GM19395 (cell line): ENCODE data around the gene IL23R.
A peak's percentile ranks its signal among the peaks of the same experiment; 100 is the strongest.

ENCODE experiments used
- ATAC-seq: cut with Tn5 transposase; IDR thresholded peaks from one replicate; pipeline ENCODE4 v1.9.1; 2021; ENCODE audit warnings: mild to moderate bottlenecking, moderate library complexity; ENCODE audit not compliant: unreplicated experiment

Gene IL23R

DNA sequence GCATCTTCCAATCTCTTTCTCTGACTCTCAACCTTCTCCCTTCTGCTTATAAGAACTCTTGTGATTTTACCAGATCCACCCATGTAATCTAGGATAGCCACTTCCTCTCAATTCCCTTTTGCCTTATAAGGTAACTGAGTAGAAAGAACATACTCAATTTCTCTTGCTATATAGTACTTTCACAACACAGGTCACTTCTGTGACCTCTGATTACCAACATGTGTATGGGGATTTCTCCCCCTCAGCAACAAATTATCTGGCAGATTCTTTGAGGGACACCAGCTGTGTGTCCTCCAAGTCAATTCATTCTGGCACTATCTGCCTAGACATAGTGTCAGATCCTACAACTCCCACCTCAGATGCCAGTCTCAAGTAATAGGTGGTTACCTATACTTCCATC, 62.5 kb downstream of the IL23R start:
- ATAC-seq, result no peak

DNA sequence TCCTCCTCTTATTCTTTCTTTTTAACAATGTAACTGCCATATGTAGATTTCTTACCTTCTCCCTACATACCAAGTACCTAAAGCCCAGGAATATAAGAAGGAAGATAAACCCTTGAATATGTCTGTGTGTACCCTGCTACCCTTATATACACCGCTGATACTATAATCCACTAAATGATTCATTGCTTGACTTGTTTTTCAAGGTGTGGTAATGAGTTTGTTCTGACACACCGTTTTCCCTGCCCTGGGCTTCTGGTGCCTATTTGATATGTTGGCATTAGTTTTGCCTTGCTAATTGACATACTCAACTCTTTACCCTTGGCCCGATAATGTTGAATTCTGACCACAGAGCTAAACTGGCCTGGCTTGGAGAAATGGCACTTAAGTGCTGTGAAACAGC, 64.3 kb downstream of the IL23R start:
- no peak for ATAC-seq

DNA sequence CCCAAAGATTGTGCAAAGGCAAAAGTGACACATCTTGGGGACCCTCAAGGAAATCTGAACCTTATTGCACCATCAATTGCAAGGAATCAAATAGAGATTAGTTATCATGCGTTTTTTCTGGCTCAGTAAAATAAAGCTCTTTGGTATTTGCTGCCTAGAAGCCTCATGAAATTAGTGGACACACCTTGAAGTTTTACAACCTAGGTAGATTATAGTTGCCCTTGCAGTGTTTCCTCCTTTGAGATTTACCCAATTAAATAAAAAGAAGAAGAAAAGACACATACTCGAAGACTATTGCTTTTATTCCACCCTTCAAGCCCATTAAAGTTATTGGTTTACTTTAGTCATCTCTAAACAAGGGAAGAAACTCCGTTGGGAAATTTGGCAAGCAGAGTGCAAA, 70.0 kb downstream of the IL23R start:
- no peak for ATAC-seq

DNA sequence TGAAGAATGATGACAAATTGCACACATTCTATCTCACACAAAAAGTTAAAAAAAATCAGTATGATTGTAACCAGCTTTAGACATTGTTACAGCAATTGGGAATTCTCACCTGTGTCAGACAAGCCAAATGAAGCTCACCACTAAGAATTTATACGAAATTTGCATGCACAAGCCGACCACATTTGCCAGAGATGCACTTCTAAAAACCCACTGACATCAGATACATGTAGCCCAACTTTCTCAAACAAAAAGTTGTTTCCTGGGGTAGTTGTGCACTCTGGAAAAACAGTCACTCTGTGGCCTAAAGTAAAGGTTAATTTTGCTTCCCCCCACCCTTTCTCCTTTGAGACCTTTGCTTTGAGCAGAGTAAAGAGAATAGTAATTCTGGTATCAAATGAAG, 73.5 kb downstream of the IL23R start:
- ATAC-seq, result no peak

DNA sequence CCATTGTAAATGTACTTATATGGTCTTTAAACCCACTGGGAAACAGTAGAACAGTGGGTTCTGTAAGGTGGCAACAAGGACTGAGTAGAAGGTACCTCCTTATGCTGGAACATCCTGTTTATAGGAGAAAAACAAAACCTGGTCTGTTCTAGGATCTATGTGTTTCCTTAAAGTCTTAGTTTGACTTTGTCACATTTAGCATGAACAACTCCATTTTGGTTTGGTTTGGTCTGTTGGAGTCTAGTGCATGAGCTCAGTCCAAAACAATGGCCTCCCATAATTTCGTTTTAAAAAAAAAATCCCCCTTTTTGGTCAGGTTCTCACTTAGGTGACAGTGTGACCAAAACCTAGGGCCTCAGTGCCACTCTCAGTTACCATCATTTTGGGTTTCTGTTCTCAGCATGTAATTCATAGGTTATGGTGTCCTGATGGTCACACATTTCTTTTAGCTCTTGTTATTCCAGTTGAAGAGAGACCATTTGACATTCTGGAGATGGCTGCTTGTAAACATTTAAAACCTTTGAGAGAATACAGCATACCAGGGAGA, 75.0 kb downstream of the IL23R start:
- ATAC-seq, result no peak

DNA sequence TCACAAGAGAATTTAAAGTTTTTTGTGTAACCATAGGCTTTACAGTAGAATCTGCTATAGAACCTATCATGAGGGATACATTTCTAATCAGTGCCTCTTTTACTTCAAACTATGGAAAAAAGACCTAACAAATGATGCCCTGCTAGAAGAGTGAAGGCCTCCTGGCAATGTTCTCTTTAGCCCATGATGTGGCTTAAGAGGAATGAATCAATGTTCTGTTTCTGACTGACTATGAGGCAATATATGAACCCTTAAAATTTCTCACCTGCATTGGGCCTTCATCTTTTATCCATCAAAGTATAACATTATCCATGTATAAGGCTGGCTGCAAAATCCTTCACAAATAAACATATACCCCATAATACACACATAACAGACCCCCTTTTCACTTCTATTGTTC, 75.8 kb downstream of the IL23R start:
- ATAC-seq, result no peak

DNA sequence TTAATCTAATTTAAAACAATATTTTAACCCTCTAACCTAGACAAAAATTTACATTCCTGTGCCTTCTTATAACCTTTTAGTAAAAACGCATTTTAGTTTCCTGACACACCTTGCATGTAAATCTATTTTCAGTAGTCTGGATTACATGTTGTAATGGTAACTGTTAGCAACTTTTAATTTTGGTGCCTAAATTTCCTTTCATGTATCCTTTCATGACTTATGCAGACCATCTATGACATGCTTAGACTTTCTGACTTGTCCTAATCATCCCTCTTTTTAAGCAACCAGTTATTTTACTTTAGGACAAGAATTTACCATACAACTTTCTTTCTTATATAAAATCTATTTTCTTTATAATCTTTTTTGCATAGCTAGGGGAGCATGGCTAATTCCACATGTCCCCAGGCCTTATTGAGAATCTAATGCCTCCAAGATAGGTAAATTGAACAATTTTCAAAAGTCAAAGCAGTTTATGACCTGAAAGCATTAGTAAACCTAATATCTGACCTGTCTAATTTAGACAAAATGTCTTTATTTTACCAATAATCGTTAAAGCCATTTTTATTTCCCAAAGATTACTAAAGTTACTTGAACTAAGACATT, 83.9 kb downstream of the IL23R start:
- no peak for ATAC-seq

DNA sequence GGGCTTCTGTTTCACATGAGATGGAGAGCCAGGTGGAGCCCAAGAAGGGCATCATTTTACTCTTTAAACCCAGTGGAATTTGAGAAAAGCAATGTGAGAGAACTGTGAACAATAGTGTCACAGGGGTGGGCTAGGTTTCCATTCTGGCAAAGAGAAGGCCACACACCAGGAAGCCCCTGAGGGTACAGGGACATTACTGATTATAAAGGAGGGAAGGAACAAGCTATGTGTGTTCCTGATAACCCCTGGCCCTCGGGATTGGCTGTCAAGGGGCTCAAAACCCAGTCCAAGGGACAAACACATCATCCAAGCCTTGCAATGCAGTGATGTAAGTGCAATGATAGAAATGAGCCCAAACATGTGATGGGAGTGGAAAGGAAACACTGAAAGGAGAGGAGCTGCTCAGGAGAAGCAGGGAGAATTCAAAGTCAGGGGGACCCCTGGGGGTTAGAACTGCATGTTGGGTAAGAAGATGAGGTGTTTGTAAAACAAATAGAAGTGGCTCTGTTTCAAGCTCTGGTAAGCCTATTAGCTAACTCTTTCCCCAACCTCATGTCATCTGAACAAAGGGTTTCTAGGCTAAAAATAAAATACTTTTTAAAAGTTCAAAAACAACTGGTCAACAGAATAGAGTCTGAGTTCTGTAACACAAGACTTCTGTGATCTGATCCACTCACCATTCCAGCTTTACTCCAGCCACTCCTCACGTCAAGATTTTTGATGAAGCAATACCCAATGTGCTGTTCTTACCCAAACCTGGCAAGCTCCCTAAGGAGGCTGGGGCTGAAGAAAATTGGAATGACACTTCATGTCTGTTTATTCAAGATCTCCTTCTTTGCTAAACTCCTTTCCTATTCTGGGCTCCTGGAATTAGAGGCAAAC, 90.3 kb downstream of the IL23R start:
- ATAC-seq, result no peak

DNA sequence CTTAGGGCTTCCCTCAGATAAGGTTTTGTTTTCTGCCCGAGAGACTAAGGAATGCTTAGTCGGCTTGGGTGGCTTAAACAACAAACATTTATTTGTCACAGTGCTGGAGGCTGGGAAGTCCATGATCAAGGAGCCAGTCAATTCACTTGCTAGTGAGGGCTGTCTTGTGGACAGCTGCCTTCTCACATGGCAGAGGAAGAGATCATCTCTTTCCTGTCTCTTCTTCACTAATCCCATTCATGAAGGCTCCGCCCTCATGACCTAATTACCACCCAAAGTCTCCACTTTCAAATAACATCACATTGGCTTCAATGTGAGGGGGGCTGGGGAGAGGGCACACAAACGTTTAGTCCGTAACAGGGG, 90.9 kb downstream of the IL23R start:
- ATAC-seq, result no peak

DNA sequence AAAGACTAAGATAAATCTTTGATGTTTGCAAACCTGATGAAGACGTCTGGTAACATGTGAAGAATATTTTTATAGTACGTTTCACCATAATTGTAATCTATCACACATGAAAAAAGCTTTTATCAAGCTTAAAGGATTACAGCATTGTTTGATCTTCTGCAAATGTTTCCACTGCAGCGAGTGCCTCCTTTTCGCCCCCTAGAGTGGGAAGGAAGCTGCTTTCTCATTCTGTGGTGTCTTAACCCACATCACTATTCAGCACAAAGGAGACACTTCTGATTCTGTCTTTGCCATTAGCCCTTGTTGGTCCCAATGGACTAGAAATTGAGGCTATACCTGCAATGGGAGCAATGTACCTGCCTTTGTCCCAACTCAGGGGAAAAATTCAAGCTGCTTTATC, 95.4 kb downstream of the IL23R start:
- ATAC-seq, result no peak

DNA sequence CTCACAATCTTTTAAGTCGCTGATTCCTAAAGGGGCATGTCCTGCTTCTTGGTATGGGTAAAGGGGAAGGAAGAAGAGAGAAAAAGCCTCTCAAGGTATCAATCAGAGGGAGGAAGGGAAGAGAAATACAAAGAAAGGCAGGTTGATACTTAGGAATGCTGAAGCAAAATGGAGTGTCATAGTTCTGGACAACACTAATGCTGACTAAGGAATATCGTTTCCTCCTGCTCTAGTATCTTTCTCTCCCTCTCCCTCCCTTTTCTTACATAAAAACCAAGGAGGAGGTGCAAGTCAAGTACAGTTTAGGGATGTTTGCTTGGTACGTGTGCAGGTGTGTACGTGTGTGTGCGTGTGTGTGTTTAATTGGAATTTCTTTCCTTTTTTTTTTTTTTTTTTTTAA, 96.5 kb downstream of the IL23R start:
- ATAC-seq, result no peak

DNA sequence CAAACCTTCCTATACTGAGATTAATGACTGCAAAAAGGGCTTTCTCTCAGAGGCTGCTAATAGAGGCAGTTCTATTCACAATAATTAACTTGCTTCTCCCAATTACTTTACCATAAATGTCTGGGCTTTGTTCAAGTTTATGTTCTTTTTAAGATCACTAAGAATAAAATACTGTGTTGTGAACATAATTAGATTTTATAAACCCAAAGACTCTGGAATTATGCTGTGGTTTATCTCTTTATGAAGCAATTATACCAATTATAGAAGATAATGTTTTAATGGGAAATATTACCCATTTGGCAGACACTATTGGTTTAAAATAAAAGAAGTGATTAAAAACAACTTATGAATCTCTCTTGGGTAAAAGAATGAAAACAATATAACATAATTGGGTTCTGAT, 97.9 kb downstream of the IL23R start:
- no peak for ATAC-seq

DNA sequence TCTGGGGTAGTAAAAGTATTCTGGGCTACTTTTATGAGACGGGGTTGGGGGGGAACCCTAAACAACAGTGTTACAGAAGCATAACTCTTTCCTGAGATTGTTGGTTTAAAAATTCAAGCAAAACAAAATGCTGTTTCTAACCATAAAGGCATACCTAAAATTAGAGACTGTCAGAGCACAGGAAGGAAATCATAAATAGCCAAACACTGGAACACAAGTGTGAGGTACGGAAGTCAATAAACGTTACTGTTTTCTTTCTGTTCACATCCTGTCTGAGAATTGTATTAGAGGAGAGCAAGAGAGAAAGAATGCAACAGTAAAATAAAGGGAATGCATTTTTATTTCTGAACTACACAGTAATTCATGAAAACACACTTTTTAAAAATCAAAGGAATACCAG, 98.6 kb downstream of the IL23R start:
- peak; percentile 84 for ATAC-seq

DNA sequence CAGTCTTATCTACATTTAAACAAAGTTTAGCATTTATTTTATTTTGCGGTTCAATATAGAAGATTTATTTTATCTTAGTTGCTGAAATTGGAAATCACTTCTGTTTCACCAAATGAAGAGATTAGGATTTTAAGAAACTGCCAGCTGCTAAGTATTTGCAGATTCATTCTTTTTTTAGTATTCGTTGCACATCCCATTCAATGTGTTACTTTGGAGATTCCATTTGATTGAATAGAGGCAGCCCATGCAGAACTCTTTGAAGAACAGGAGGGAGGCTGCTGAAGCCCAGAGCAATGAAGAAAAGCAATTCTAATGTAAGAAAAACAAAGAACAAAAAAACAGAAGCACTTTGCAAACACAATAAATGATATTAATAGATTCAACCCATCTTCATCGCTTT, 102.8 kb downstream of the IL23R start:
- no peak for ATAC-seq

DNA sequence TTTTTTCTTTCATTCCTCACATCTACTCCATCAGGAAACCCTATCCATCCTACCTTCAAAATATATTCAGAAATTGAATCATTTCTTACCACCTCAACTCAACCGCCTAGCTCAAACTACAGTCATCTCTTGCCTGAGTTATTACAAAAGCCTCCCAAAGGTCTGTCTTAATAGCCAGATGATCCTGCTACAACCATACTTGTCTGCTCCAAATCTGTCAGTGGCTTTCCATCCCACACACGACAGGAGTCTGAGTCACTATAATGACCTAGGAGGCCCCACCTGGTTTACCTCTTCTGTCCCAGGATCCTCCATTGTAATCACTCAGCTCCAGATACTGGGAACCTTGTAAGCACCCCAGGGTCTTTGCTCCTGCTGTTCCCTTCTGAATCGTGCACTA, 104.3 kb downstream of the IL23R start:
- ATAC-seq, result no peak

DNA sequence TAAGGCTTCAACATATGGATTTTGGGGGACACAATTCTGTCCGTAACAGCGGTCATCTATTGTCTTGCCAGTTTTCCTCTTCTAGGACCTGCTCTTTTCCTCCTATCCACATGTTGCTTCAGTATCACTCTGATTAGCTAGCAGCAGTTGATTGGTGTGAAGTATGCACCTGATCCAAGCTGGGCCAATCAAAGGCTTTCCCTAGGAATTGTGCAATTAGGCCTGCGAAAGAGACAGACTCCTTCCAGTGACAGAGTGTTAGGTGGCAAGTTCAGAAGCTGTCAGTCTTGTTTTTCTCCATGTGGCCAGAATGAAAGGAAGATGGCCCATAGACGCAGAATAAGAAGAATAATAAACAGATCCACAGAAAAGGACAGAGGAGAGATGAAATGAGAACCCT, 107.3 kb downstream of the IL23R start:
- no peak for ATAC-seq

DNA sequence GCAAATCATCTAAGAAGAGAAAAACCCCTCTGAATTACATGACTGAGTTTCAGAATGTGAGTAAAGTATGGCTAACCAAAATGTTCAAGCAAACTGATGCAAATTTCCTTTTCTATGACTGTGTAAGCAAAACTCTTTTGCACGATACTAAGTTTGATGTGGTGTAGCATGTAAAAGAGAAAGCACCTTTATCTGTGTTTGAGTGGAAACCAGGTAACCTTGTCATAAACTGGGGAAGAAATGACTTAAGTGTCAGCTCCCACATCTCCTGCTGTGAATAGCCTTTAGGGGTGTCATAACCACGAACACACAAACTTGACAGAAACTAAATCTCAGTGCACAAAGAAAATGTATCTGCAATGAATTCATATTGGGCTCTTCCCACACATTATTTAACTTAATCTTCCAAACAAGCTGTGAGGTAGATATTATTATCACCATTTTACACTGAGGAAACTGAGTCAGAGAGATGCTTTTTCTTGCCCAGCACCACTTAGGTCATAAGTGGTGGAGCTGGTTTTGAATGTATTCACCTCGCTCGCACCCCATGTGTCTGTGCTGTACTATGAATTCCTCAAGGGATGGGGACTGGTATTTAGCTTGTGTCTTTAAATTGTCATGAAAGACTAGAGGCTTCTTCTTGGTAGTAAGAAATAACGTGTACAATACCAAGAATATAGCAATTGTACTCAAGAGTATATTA, 108.5 kb downstream of the IL23R start:
- ATAC-seq, result peak; percentile 77

DNA sequence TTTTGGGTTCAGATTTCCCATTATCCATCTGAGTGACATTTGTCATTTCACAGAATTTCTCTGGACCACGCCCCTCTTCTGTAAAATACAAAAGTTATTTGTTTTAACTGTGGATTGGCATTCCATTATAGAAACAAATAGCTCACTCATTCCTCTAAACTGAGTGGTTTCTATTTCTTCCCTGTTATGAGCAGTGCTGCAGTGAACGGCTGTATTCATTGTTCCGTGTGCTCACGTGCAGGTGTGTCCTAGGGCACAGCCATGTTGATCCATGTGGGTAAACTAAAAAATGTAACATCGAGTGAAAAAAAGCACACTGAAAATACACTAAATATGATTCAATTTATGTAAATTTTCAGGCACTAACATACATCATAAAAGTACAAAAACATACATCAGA, 114.4 kb downstream of the IL23R start:
- ATAC-seq, result no peak

DNA sequence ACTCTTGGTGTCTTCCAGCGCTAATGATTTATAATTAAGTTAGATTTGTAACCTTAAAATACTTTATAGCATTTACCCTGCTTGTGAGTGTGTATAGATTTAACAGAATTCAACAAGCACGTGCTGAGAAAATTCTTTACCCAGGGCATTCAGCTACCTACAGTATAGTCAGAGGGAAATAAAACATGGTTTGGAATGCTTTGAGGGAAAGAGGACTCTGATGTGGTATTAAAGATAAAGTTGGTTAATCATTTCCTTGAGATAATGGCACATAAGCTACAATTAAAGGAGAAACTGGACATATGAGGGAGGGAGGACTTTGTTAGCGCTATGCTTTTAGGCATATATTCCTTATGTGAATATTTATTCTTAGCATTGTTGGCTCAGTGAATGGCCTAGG, 115.0 kb downstream of the IL23R start:
- no peak for ATAC-seq

DNA sequence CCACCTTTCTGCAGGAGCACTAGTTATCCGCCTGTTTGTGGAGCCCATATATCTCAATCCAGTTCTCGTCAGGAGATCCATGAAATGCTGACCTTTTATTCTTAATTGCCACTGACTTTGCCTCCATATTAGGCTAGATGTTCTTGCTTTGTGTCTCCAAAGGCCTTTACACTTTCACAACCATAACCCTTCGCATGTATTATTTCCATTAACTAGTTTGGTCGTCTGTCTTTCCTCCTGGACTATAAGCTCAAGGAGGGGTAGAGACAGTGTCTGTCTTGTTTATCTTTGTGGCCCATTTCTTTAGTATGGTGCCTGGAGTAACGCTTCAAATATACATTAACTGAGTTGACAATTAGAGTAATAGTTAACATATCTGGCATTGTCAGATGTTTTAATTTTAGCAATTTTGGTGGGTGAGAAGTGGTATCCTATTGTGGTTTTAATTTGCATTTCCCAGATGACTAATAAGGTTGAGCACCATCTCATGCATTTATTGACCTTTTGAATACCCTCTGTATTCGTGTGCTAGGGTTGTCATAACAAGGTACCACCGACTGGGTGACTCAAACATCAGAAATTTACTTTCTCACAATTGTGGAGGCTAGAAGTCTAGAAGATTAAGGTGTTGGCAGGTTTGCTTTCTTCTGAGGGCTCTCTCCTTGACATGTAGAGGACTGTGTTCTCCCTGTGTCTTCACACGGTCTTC, 119.7 kb downstream of the IL23R start:
- ATAC-seq, result peak; percentile 92

DNA sequence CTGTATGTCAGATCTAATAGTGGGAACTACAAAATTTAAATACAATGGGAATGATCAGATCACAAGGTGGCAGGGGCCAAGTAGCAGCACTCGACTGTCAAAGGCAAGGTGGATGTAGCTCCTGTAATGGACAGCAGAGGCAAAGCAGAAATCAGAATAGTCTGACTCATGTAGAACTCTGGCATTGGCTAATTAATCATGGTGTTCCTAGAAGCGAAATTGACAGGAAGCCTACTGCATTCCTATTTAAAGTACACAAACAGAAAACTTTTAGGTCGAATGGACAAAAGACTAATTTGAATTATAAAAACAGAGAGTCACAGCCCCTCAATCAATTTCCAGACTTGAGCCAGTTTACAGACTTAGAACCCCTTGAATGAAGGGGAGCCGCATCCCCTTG, 124.0 kb downstream of the IL23R start:
- ATAC-seq, result no peak
